ENCODE data around the gene ARRDC3.

Gene ARRDC3

DNA sequence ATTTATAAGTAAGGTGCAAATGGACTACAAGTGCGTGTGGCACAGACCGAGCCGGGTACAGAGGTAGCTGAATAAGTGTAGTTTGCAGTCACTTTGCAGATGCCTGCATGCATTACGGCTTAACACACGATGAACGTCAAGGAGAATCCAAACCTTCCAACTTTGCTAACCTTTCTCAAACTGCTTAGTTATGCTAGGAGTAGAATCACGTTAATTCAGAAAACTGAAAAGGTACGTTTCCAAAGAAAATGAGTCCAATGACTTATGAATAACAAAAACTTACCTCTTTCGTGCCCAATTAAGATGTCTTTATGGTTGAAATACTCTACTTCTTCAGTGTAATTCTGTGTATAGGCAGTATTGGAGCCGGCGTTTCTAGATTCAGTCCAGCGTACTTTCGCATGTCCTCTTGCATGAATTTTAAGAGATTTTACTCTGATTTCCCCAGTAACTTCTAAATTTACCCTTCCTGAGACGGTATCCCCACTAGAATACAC lies 539 bp downstream of the ARRDC3 start:
- H3K79me2 ChIP-seq (ENCODE audit: insufficient read depth, low read depth) = peaks cover 56% of the 10 kb centered on the region
- peaks cover 11% of the 10 kb centered on the region for H3K36me3 ChIP-seq (ENCODE audit: insufficient read depth)
- peak overlapping the region; percentile 99 for H3K27ac ChIP-seq
- 0 out of 2 replicates have a peak, but pooled peaks cover 6% of the 10 kb centered on the region for H4K20me1 ChIP-seq (ENCODE audit: insufficient read depth)
- TF ChIP-seq, protein P1, sequence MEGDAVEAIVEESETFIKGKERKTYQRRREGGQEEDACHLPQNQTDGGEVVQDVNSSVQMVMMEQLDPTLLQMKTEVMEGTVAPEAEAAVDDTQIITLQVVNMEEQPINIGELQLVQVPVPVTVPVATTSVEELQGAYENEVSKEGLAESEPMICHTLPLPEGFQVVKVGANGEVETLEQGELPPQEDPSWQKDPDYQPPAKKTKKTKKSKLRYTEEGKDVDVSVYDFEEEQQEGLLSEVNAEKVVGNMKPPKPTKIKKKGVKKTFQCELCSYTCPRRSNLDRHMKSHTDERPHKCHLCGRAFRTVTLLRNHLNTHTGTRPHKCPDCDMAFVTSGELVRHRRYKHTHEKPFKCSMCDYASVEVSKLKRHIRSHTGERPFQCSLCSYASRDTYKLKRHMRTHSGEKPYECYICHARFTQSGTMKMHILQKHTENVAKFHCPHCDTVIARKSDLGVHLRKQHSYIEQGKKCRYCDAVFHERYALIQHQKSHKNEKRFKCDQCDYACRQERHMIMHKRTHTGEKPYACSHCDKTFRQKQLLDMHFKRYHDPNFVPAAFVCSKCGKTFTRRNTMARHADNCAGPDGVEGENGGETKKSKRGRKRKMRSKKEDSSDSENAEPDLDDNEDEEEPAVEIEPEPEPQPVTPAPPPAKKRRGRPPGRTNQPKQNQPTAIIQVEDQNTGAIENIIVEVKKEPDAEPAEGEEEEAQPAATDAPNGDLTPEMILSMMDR (conservative IDR thresholded peaks at IDR 0.05; ENCODE audit: low read depth, low read length) = 0 out of 2 replicates have a peak, but pooled peaks have one; percentile 7
- peak overlapping the region; percentile 100 for H3K9ac ChIP-seq
- no peaks in the 10 kb centered on the region for H3K27me3 ChIP-seq (ENCODE audit: insufficient read depth, low read depth)
- no peak overlapping the region for H3K4me3 ChIP-seq (IDR thresholded peaks at IDR 0.05; ENCODE audit: insufficient read depth, low read depth, low read length)
- H2AFZ ChIP-seq (ENCODE audit: low read depth) = no peak overlapping the region
- H3K4me2 ChIP-seq = peak overlapping the region; percentile 66
- H3K4me1 ChIP-seq (ENCODE audit: low read depth, poor library complexity, severe bottlenecking) = peaks cover 24% of the 10 kb centered on the region

DNA sequence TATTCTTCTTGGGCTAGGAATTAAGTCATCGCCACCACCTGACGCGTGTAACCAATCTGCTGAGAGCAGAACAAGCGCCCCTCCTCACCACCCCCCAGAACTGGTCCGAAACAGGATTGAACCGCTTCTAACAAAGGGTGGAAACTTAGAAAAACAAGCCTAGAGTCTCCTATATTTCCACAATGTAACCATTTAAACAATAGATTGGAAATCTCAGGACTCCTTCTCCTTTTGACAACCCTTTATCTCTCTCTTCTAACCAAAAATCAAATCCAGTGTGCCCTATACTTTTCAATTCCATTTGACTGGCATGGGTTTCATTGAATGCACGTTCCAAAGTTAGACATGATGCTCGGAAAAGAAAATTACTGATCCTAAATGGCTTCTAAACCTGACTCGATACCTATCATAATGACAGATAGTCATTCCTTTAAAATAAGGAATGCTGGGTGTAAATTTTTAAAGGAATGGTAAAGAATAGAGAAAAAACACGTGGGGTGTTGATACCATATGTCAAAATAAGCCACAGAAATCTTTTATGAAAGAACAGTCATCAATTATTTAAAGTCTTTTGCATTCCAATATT lies 1.2 kb downstream of the ARRDC3 start:
- peaks cover 31% of the 10 kb centered on the region for H3K4me1 ChIP-seq (ENCODE audit: low read depth, poor library complexity, severe bottlenecking)
- H2AFZ ChIP-seq (ENCODE audit: low read depth) = no peak overlapping the region
- H3K36me3 ChIP-seq (ENCODE audit: insufficient read depth) = peaks cover 14% of the 10 kb centered on the region
- peak overlapping the region; percentile 99 for H3K27ac ChIP-seq
- peak overlapping the region; percentile 100 for H3K9ac ChIP-seq
- TF ChIP-seq, protein P1 (conservative IDR thresholded peaks at IDR 0.05; ENCODE audit: low read depth, low read length) = no peak
- H3K79me2 ChIP-seq (ENCODE audit: insufficient read depth, low read depth) = peaks cover 63% of the 10 kb centered on the region
- peak overlapping the region; percentile 66 for H3K4me2 ChIP-seq
- H3K27me3 ChIP-seq (ENCODE audit: insufficient read depth, low read depth) = no peaks in the 10 kb centered on the region
- no peak overlapping the region for H3K4me3 ChIP-seq (IDR thresholded peaks at IDR 0.05; ENCODE audit: insufficient read depth, low read depth, low read length)
- 0 out of 2 replicates have a peak, but pooled peaks cover 6% of the 10 kb centered on the region for H4K20me1 ChIP-seq (ENCODE audit: insufficient read depth)

DNA sequence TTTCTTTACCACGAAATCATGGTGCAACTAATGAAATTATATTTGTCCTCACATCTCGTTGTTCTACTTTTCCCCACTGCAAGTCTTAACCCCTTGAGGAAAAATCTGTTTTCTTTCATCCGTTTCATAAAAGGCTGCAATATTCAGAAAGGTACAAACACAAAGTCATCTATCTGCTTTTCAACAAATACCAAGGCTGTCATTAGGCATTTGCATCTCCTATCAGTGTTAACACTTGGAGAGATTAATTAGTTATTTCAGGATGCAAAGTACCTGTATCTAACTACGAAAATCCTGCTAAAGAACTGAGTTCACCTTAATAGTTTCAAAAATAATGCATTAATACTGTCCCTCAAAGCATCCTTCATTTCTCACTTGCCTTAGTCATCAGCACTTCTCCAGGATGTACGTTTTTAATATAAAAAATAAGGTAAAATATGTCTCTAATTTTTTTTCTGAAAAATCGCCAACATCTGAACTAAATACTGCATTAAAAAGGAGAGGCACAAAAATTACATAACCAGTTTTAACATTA lies 1.8 kb downstream of the ARRDC3 start:
- no peaks in the 10 kb centered on the region for H3K27me3 ChIP-seq (ENCODE audit: insufficient read depth, low read depth)
- H3K4me2 ChIP-seq = peak overlapping the region; percentile 66
- 0 out of 2 replicates have a peak, but pooled peaks cover 6% of the 10 kb centered on the region for H4K20me1 ChIP-seq (ENCODE audit: insufficient read depth)
- H3K36me3 ChIP-seq (ENCODE audit: insufficient read depth) = peaks cover 20% of the 10 kb centered on the region
- H3K79me2 ChIP-seq (ENCODE audit: insufficient read depth, low read depth) = peaks cover 69% of the 10 kb centered on the region
- H3K27ac ChIP-seq = peak overlapping the region; percentile 99
- H3K4me1 ChIP-seq (ENCODE audit: low read depth, poor library complexity, severe bottlenecking) = peaks cover 37% of the 10 kb centered on the region
- H2AFZ ChIP-seq (ENCODE audit: low read depth) = no peak overlapping the region
- TF ChIP-seq, protein P1 (conservative IDR thresholded peaks at IDR 0.05; ENCODE audit: low read depth, low read length) = no peak
- H3K9ac ChIP-seq = peak overlapping the region; percentile 100
- H3K4me3 ChIP-seq (IDR thresholded peaks at IDR 0.05; ENCODE audit: insufficient read depth, low read depth, low read length) = no peak overlapping the region

DNA sequence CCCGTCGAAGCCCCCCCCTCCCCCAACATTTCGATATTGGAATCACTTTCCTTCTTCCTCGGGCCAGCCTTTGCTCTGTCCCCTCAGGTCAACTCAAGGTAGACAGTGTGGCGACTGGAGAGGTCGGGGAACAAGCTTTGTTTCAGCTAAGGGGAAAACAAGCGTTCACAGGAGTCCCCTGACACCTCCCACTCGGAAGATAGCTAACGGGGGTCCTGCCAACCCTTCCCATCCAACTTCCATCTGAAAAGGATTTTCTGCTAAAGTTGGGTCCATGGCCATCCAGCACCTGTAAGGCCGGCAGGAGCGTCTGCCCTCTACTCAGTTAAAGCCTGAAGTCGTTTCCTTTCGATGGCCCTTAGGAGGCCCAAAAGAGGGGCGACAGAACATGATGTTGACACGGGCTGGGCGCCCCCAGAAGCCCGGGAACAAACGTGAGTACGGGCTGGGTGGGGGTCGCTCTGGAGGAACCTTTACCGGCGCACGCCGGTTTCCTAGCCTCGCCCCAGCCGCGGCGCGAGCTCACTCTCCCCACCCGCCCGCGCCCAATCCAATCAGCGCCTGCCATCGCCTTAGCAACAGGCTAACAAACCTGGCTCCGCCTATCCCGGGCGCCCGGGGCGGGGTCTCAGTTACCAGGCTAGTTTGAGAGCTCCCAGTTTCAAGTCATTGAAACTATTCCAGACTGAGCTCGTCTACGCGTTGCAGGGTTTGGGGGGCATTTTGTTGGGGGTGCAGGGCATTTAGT lies 2.5 kb downstream of the ARRDC3 start:
- no peak overlapping the region for H2AFZ ChIP-seq (ENCODE audit: low read depth)

More for the DNA sequence above, 2.5 kb downstream of the ARRDC3 start:
- TF ChIP-seq, protein P1 (conservative IDR thresholded peaks at IDR 0.05; ENCODE audit: low read depth, low read length) = no peak
- Histone ChIP-seq H3K4me3 (IDR thresholded peaks at IDR 0.05; ENCODE audit: insufficient read depth, low read depth, low read length) (no peak overlapping the region), H3K36me3 (ENCODE audit: insufficient read depth) (peaks cover 24% of the 10 kb centered on the region), H3K79me2 (ENCODE audit: insufficient read depth, low read depth) (peaks cover 75% of the 10 kb centered on the region), H3K27me3 (ENCODE audit: insufficient read depth, low read depth) (no peaks in the 10 kb centered on the region), H3K9ac (peak overlapping the region; percentile 100), H3K4me2 (peak overlapping the region; percentile 66), H3K4me1 (ENCODE audit: low read depth, poor library complexity, severe bottlenecking) (peaks cover 43% of the 10 kb centered on the region), H4K20me1 (ENCODE audit: insufficient read depth) (0 out of 2 replicates have a peak, but pooled peaks cover 6% of the 10 kb centered on the region), H3K27ac (peak overlapping the region; percentile 99)

Measured in KMS-11 (cell line).